Peyer's patch (tissue), 4 donors: ENCODE data around the gene SF3A2. TPM values are rescaled to one million over a fixed set of nuclear protein-coding genes. Genes with fewer than 3 reads are reported as not detected.

Experiments used
- DNase-seq, 3 donors: peaks; one replicate each; pipeline ENCODE4 v3.0.0-alpha.2; 2017 to 2019
- H3K27ac ChIP-seq, 4 donors: fragments of 200-600 bp; sonication (generic); one replicate each; pipeline ENCODE4 v1.5.1; 2016 to 2019
- H3K27me3 ChIP-seq, 2 donors: fragments of 200-600 bp; sonication (generic); one replicate each; pipeline ENCODE4 v1.5.1; 2019
- H3K36me3 ChIP-seq, 3 donors: fragments of 200-600 bp; sonication (generic); one replicate each; pipeline ENCODE4 v1.5.1; 2016 to 2019
- H3K4me1 ChIP-seq, 4 donors: fragments of 200-600 bp; sonication (generic); one replicate each; pipeline ENCODE4 v1.5.1; 2016 to 2019
- H3K4me3 ChIP-seq, 4 donors: fragments of 200-600 bp; sonication (generic); 1 replicate in 3 of 4; 2 replicates in 1 of 4; pipeline ENCODE4 v1.5.1; 2016 to 2019; ENCODE audit warnings: mild to moderate bottlenecking in 1 of 4
- H3K9me3 ChIP-seq, 4 donors: fragments of 200-600 bp; sonication (generic); one replicate each; pipeline ENCODE4 v1.5.1; 2016 to 2019; ENCODE audit warnings: mild to moderate bottlenecking in 1 of 4
- POLR2A ChIP-seq, 2 donors: fragments of 450-650 bp; IDR thresholded peaks; one replicate each; pipeline ENCODE4 v1.5.1; 2017; ENCODE audit warnings: antibody characterized with exemption in 2 of 2, mild to moderate bottlenecking in 2 of 2, moderate library complexity in 2 of 2
- total RNA-seq, 4 donors: library from RNA; depleted of rRNA; stranded (reverse); fragments of >200 nt; gene quantifications; one replicate each; pipeline ENCODE4 v1.1.0, GENCODE V29; 2016
- TF ChIP-seq, protein P1 (sequence below), 6 experiments: fragments of 450-650 bp in 4 of 6; fragments of 200-600 bp in 2 of 6; sonication (generic) in 1 of 6; IDR thresholded peaks; one replicate each; pipeline ENCODE4 v1.5.1; 2017 to 2019; ENCODE audit warnings: antibody characterized with exemption in 6 of 6, mild to moderate bottlenecking in 3 of 6, moderate library complexity in 1 of 6

SF3A2 gene
- total RNA-seq, 4 donors from 2014 or later = 38.7 to 133 (median 72.3) TPM

DNA sequence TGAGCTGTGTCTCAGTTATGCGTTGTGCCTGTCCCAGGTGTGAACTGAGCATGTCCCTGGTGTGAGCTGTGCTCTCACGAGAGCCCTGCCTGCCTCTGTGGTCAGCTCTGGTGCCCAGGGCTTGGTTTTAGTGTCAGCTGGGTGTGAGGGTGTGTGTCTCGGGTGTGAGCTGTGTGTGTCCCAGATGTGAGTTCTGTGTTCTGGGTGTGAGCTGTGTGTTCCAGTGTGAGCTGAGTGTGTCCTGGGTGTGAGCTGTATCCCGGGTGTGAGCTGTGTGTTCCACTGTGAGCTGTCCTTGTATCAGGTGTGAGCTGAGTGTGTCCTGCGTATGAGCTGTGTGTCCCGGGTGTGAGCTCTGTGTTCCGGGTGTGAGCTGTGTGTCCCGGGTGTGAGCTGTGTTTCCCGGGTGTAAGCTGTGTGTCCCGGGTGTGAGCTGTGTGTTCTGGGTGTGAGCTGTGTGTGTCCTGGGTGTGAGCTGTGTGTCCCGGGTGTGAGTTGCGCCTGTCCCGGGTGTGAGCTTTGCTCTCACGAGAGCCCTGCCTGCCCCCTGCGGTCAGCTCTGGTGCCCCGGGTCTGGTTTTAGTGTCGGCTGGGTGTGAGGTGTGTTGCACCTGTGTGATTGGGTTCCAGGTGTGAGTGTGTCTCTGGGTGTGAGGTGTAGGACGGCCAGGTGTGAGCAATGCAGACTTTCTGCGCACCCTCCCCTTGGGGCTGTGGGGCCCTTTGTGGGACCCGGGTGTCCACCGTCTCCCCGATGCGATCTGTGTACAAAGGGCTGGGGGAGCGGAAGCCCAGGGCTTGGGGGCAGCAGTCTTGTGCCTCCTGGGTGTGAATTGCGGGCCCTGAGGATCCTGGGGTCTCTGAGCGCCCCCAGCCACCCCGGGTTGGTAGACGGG, 52.4 kb downstream of the SF3A2 start:
- no peak for TF ChIP-seq POLR2A (IDR thresholded peaks at IDR 0.05)
- TF ChIP-seq, protein P1, sequence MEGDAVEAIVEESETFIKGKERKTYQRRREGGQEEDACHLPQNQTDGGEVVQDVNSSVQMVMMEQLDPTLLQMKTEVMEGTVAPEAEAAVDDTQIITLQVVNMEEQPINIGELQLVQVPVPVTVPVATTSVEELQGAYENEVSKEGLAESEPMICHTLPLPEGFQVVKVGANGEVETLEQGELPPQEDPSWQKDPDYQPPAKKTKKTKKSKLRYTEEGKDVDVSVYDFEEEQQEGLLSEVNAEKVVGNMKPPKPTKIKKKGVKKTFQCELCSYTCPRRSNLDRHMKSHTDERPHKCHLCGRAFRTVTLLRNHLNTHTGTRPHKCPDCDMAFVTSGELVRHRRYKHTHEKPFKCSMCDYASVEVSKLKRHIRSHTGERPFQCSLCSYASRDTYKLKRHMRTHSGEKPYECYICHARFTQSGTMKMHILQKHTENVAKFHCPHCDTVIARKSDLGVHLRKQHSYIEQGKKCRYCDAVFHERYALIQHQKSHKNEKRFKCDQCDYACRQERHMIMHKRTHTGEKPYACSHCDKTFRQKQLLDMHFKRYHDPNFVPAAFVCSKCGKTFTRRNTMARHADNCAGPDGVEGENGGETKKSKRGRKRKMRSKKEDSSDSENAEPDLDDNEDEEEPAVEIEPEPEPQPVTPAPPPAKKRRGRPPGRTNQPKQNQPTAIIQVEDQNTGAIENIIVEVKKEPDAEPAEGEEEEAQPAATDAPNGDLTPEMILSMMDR (IDR thresholded peaks at IDR 0.05) = no peak
- no peaks in the 10 kb centered on the region for H3K36me3 ChIP-seq
- peak overlapping the region; percentile 47 to 84 (median 59) for H3K4me3 ChIP-seq
- DNase-seq = peak in 1 of 3 donors; percentile 49
- H3K4me1 ChIP-seq = peaks cover 0 to 40% (median 27%) of the 10 kb centered on the region in 4 donors
- peak overlapping the region; percentile 49 to 97 (median 82) for H3K27ac ChIP-seq
- peaks cover 0 to 28% of the 10 kb centered on the region in 2 donors for H3K27me3 ChIP-seq
- H3K9me3 ChIP-seq = no peaks in the 10 kb centered on the region

DNA sequence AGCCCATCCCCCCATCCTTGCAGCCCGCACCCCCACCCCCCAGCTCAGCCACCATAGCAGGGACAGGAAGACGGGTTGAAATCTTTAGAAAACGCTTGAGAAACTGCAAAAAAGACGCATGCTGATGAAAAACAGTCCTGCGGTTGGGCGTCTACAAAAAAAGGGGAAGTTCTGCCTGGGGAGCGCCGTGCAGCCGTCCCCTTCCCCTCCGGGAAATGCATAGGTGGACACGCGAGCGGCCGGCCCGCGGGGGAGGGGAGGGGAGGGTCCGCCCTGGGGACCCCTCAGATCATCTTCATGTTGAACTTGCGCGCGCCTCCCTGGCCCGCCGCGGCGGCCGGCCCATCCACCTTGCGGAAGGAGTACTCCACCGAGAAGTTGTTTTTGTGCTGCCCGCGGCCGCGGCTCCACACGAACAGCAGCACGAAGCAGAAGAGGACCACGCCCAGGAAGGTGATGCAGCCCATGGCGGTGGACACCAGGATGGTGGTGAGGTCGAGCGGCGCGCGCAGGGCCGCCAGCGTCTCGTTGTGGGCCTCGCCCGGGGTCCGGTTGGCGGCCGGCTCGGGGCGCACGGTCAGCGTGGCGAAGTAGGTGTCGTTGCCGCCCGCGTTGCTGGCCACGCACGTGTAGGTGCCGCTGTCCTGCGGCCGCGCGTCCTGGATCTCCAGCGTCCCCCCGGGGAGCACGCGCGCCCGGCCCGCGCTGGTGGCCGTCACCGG, 53.3 kb downstream of the SF3A2 start:
- no peaks in the 10 kb centered on the region for H3K9me3 ChIP-seq
- DNase-seq = peak in 2 of 3 donors; percentile 84 to 90
- no peak for TF ChIP-seq POLR2A (IDR thresholded peaks at IDR 0.05)
- H3K27me3 ChIP-seq = peaks cover 0 to 28% of the 10 kb centered on the region in 2 donors
- no peaks in the 10 kb centered on the region for H3K36me3 ChIP-seq
- peak overlapping the region; percentile 47 to 84 (median 59) for H3K4me3 ChIP-seq
- H3K27ac ChIP-seq = peak overlapping the region; percentile 49 to 97 (median 82)
- H3K4me1 ChIP-seq = peaks cover 0 to 47% (median 30%) of the 10 kb centered on the region in 4 donors

DNA sequence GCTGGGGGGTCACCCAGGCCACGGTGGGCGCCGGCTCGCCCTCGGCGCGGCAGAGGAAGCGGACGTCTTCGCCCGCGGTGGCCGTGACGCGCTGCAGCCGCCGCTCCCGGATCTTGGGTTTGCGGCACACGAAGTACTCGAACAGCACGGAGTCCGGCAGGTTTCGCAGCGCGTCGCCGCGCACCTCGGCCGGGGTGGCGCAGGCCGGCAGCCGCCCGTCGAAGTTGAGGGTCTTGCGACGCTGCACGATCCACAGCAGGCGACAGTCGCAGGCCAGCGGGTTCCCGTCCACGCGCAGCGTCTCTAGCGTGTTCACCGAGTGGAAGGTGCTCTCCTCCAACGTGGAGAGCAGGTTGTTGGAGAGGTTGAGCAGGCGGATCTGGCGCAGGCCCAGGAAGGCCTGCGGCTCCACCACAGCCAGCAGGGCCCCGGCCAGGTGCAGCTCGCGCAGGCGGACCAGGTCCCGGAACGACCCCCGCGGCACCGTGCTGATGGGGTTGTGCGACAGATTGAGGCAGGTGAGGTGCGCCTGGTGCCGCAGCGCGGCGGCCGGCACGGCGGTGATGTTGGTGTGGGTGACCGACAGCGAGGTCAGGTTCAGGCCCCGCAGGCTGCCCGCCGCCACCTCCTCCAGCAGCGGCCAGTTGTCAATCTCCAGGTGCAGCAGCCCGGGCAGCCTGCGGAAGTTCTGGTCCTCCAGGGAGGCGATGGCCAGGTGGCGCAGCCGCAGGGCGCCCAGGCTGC, 54.0 kb downstream of the SF3A2 start:
- Histone ChIP-seq H3K9me3 (no peaks in the 10 kb centered on the region), H3K4me1 (peaks cover 0 to 47% (median 30%) of the 10 kb centered on the region in 4 donors), H3K27me3 (peaks cover 0 to 28% of the 10 kb centered on the region in 2 donors), H3K4me3 (peak overlapping the region; percentile 47 to 84 (median 59)), H3K27ac (peak overlapping the region; percentile 49 to 97 (median 82)), H3K36me3 (no peaks in the 10 kb centered on the region)
- TF ChIP-seq, protein P1 (IDR thresholded peaks at IDR 0.05) = no peak
- TF ChIP-seq POLR2A (IDR thresholded peaks at IDR 0.05) = no peak
- peak in 2 of 3 donors; percentile 59 to 65 for DNase-seq

DNA sequence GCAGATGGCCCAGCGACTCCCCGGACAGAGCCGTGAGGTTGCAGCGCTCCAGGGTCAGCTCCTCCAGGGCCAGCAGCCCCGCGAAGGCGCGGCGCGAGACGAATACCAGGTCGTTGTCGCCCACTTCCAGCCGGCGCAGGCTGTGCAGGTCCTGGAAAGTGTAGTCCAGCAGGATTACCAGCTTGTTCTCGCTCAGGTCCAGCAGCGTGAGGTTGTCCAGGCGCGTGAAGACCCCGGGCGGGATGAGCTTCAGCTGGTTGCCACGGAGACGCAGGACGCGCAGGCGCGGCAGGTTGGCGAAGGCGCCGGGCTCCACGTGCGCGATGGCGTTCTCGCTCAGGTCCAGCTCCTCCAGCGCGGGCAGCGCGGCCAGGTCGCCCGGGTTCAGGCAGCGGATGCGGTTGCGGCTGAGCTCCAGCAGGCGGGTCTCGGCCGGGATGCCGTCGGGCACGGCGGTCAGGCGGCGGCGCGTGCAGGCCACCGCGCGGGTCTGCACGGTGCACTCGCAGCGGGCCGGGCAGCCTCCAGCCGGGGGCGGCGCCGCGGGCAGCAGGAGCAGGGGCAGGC, 54.6 kb downstream of the SF3A2 start:
- peak overlapping the region; percentile 47 to 84 (median 59) for H3K4me3 ChIP-seq
- peaks cover 0 to 28% of the 10 kb centered on the region in 2 donors for H3K27me3 ChIP-seq
- H3K27ac ChIP-seq = peak overlapping the region in 2 of 4 donors; percentile 88 to 97
- H3K4me1 ChIP-seq = peaks cover 0 to 47% (median 30%) of the 10 kb centered on the region in 4 donors
- H3K9me3 ChIP-seq = peaks cover 0 to 3% (median 0%) of the 10 kb centered on the region in 4 donors
- no peak for DNase-seq
- TF ChIP-seq POLR2A (IDR thresholded peaks at IDR 0.05) = no peak
- TF ChIP-seq, protein P1 (IDR thresholded peaks at IDR 0.05) = peak in 1 of 6 experiments; percentile 6
- H3K36me3 ChIP-seq = no peaks in the 10 kb centered on the region

DNA sequence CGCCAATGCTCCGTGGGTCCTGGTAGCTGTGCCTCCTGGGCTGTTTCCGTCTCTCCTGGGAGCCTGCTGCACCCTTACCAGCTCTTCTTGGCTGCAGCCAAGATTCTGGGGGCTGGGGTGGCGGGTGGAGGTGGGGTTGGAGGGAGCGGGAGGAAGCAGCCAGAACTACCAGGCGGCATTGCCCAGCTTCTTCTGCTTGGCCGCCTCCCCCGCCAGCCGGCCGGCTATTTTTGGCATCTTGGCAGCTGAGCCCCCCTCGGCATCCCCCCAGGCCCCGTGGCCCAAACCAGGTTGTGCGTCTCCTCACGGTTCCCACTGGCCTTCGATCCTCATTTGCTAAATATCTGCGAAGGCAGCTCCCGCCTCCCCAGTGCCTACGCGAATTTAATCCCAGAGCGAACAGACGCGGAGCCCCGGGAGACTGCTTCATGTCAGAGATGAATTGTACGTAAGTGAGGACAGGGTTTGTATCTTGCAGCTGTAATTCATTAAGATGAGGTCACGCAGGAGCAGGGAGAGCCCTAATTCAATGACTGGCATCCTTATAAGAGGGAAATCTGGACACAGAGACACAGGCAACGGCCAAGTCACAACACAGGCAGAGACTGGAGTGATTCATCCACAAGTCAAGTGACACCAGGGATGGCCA, 58.2 kb downstream of the SF3A2 start:
- no peak overlapping the region for H3K4me3 ChIP-seq
- peaks cover 0 to 19% of the 10 kb centered on the region in 2 donors for H3K27me3 ChIP-seq
- H3K27ac ChIP-seq = peak overlapping the region in 2 of 4 donors; percentile 3 to 43
- H3K36me3 ChIP-seq = no peaks in the 10 kb centered on the region
- peaks cover 0 to 33% (median 14%) of the 10 kb centered on the region in 4 donors for H3K4me1 ChIP-seq
- no peak for DNase-seq
- no peak for TF ChIP-seq POLR2A (IDR thresholded peaks at IDR 0.05)
- TF ChIP-seq, protein P1 (IDR thresholded peaks at IDR 0.05) = no peak
- peaks cover 0 to 3% (median 0%) of the 10 kb centered on the region in 4 donors for H3K9me3 ChIP-seq
